HG03521 (cell line): Measurements from ENCODE around the gene MCC.

Experiments
- ATAC-seq: cut with Tn5 transposase; IDR thresholded peaks from one replicate; pipeline ENCODE4 v1.9.1; 2021; ENCODE audit warnings: mild to moderate bottlenecking, moderate library complexity; ENCODE audit not compliant: unreplicated experiment

The MCC gene

GRCh38 chr5:113205323-113205722 lies 282.9 kb downstream of the MCC start:
- ATAC-seq, result no peak

- ATAC-seq, result no peak
These were observed 283.6 kb downstream of the MCC start for GRCh38 chr5:113204525-113205161.

- no peak for ATAC-seq
These were observed 284.3 kb downstream of the MCC start for GRCh38 chr5:113203916-113204315.

GRCh38 chr5:113202746-113203716 lies 285.2 kb downstream of the MCC start:
- no peak for ATAC-seq

- no peak for ATAC-seq
These were observed 286.0 kb downstream of the MCC start for GRCh38 chr5:113202287-113202686.

- ATAC-seq, result no peak
These were observed 286.5 kb downstream of the MCC start for GRCh38 chr5:113201715-113202114.

- no peak for ATAC-seq
These were observed 288.9 kb downstream of the MCC start for GRCh38 chr5:113199122-113199905.

GRCh38 chr5:113197456-113198200 lies 290.6 kb downstream of the MCC start:
- no peak for ATAC-seq

GRCh38 chr5:113195771-113196170 lies 292.5 kb downstream of the MCC start:
- no peak for ATAC-seq

- no peak for ATAC-seq
These were observed 293.0 kb downstream of the MCC start for GRCh38 chr5:113195251-113195650.

- ATAC-seq, result no peak
These were observed 293.7 kb downstream of the MCC start for GRCh38 chr5:113194591-113194990.

- no peak for ATAC-seq
These were observed 294.1 kb downstream of the MCC start for GRCh38 chr5:113194125-113194524.

- ATAC-seq, result no peak
These were observed 294.8 kb downstream of the MCC start for GRCh38 chr5:113193311-113193978.

GRCh38 chr5:113192541-113192940 lies 295.7 kb downstream of the MCC start:
- ATAC-seq, result no peak

- ATAC-seq, result no peak
These were observed 297.9 kb downstream of the MCC start for GRCh38 chr5:113190347-113190746.

GRCh38 chr5:113189291-113189690 lies 299.0 kb downstream of the MCC start:
- no peak for ATAC-seq

GRCh38 chr5:113188436-113188835 lies 299.8 kb downstream of the MCC start:
- no peak for ATAC-seq

GRCh38 chr5:113187906-113188305 lies 300.3 kb downstream of the MCC start:
- no peak for ATAC-seq

- ATAC-seq, result no peak
These were observed 302.2 kb downstream of the MCC start for GRCh38 chr5:113186061-113186460.

GRCh38 chr5:113183694-113184093 lies 304.6 kb downstream of the MCC start:
- ATAC-seq, result no peak
